NCI-H2081 treated with DMSO at 0.1 percent for 48 hours (cell line): ENCODE results near the gene FAM78B.

ENCODE experiments used
- DNase-seq: peaks from one replicate; lab custom pipeline; 2025; lab: John Stamatoyannopoulos, UW

The FAM78B gene

DNA sequence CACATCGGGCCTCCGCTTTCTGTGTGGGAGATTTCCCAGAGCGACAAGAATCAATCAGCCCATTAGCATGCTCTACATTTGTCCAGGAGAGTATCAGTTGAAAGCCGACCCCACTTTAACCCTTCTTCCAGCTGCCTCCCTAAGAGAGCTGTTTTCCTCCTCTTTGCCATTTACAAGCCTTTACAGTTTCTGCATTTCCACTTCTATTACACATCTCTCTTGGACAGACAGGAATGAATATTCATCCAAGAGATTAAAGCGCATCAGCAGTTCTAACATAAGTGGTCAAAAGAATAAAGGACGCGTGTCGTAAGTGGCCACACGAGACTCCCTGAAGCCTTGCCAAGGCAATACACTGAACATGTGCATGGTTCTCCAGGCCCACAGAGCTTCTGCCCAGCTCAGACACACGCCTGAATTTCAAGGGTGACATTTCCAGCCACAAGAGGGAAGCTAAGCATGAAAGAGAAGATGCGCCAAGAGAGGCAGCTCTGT is 47.3 kb downstream of the FAM78B start:
- DNase-seq: no peak

DNA sequence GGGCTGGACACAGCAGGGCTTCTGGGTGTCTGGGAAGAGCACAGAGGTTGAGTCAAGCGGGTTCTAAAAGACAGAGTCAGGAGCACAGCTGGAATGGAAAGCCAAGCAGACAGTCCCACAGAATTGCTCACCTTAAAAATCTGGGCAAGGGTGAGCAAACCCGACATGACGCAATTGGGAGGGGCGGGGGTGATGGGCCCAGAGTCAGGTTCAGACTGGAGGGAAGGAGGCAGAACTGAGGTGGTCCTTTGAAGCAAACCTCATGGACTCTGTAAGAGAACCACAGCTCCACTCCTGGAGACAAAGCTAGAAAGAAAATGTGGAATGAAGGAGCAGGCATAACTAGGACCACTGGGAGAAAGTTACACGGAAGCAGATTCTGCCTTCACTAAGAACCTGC is 49.0 kb downstream of the FAM78B start:
- no peak for DNase-seq

- no peak for DNase-seq
Observed at GRCh38 chr1:166116026-166116425, 50.8 kb downstream of the FAM78B start.

DNA sequence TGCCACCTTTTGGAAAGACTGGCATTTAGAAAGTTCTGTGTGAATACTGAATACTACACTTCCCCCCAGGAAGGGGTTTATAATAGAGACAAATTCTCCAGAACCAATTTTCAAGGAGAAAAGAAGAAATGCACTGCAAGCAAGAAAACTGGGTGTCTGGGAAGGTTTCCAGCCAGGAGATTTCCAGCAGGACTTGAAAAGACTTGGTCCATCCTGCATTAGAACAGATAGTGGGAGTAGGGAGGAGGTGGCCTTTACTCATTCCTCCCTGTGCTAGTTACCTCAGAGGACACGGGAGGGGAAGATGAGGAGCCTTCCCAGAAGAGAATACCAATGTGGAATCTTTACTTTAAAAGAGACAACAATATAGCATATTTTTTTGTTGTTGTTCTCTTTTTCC is 52.4 kb downstream of the FAM78B start:
- DNase-seq: no peak

DNA sequence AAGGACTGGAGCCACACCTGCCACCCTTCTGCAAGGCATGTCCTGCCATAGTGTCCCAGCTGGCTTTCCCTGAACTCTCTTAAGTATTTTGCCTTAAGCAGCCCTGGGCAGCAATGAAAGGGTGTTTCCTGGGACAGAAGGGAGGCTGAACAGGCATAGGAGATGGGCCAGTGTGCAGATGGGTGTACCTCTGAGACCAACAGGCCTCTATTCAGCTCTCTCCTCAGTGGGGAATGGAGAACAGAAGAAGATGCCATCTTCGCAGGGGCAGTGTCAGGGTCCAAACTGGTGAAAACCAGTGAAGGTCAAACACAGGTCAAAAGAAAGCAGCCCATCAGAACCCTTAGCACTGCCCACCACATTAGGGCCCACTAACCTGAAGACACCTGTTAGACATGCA is 53.2 kb downstream of the FAM78B start:
- DNase-seq: no peak

- no peak for DNase-seq
Observed at GRCh38 chr1:166113031-166113430, 53.8 kb downstream of the FAM78B start.

GRCh38 chr1:166112425-166112824 is 54.4 kb downstream of the FAM78B start:
- DNase-seq: no peak

DNA sequence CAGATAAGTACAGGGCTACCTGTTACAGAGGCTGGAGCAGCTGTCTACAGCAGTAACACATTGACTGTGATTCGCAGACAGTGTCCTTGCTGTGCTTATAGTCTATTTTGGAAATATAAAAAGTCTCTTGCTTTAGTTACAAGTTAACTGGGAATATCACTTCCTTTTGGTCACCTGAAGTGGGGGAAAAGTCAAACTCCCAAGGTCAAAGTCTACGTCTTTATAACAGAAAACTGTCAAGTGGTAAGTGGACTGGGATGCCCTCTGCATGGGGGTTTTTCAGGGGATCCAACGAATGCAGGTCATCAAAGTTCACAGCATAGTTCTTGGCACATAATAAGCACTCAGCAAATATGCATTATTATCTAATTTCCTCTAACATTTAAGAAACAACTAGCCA is 55.4 kb downstream of the FAM78B start:
- DNase-seq: no peak

GRCh38 chr1:166090244-166090643 is 76.6 kb downstream of the FAM78B start:
- no peak for DNase-seq

DNA sequence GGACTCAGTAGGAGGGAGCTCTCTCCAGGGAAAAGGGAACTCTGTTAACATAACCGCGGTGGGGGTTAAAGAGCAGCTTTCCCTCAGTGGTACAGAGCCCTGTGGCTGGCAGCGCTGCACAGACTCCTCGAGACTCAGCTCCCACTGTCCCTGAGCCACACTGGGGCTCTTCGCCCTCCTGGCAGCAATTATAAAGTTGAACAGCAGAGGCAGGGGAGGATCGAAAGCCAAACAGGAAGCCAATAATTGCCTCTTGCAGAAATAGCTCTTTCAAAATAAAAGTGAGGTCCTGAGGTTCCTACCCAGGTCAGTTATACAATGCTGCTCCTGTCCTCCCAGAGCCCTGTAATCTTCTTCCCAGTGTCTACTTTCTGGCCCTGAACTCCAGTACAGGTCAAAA is 77.0 kb downstream of the FAM78B start:
- DNase-seq: no peak

DNA sequence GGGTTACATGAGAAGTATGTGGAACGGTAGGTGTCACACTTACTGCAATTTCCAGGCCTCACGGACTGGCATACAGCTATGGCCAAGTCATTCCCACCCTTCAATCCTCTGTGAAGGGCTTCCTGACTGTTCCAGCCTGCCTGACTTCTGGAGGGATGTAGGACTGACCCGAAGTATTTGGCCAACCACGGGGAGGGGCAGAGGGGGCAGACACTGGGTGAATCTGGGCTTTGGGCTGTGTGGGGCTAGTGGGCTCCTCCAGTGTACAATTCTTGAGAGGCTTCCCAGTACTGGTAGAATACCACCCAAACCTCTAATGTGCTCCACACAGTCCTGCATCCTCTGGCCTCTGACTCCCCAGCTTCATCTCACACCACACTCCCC is 78.2 kb downstream of the FAM78B start:
- no peak for DNase-seq

DNA sequence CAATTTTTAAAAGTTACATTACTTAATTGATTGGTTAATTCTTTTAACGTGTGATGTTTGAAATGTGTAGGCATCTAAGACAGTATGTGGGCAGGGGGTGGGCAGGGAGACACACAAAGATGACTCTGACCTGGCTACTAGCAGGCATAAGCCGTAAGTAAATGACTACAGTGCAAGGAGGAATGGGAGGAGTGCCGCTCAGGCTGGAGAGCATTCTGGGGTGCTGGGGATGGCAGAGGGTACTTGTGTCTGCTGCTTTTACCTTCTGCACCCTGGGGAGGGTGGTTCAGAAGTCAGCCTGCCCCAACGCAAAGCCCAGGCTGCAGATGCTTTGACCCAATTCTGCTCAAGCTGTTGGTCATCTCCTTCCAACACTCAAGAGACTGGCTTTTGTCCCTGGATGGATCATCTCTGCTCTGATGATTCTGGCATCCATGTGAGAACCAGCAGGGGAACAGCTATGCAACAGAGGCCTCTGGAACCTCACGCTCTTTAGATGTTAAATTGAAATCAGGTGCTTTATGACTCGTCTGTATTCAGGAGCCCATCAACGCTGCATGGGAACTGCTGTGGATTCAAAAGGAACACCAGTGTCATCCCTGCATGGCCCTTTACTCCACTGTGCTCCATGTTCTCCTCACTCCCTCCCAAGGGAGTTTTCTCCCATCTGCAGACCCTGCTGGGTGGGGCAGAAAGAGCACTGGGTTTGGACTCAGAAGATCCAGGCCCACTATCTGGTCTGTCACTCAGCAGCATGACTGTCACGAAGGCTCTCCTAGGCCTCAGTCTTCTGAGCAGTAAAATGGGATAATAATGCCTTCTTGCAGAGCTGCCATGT is 78.8 kb downstream of the FAM78B start:
- DNase-seq: no peak

- DNase-seq: no peak
Observed at GRCh38 chr1:166086113-166086883, 80.5 kb downstream of the FAM78B start.

GRCh38 chr1:166084613-166085012 is 82.2 kb downstream of the FAM78B start:
- no peak for DNase-seq

- no peak for DNase-seq
Observed at GRCh38 chr1:166083887-166084286, 82.9 kb downstream of the FAM78B start.

GRCh38 chr1:166082601-166083000 is 84.2 kb downstream of the FAM78B start:
- DNase-seq: no peak

DNA sequence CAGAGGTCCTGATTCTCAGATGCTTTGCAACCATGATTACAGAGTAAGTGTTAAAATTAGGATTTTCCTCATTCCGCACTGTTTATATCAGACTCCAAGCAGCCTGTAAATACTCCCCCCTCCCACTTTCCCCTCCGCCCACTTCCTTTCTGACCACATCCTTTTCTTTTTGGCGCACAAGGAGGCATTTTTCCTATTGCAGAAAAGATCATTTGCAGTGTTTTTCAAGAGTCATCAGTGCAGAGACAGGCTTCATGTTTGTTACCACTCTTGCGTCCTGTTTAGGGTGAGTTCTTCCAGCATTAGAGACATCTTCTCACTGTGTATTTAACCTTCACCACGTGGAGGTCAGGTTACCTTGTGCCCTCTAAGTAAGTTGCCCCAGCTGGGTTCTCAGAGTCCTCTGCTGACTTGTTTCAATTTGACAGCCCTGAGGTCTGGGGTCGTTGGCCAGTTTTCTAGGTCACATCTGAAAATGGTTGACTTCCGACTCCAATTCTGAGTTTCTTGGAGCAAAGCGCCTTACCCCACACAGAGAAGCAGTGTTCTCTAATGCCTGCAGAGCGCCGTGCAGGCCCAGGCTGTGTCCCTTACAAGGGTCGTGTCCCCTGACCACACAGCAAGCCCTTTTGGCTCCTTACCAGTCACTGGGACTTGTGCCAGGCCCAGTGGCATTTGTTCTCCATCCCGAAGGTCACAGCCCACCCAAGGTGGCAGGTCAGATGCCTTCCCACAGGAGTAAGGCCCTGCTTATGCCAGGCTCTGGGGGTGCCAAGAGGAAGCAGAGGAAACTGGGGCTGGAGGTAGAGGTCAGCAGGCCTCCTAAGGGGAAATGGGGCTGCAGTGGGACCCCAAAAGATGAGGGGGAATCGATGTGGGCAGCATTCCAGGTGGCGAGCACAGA is 85.6 kb downstream of the FAM78B start:
- DNase-seq: no peak

DNA sequence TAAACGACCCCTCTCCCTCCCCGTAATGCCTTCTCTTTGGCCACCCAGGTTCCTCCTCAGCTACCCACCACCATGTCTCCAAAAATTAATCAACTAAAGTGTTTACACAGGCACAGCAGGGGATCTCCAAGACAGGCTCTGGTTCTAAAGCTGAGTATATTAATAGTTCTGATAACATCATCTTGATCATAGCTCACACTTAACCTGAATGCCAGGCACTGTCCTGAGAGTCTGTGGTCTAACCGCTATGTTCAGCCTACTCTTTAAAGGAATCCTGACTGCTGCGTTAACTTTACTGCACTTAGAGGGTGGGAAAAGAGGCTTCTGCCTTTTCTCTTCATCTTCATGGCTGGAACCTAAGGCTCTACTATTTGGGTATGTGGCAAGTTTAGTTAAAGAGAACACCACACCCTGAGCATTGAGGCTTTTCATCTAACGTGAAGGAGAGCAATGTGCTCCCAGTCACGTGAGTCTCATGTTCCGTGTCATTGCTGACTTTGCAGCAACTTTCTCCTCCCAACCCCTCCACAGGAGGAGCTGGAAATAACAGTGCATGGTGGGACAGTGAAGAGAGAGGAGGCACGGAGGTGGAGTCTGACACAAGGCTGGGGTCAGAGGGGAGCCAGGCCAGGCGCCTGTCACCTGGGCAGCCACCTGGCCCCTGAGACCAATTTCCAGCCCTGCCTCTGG is 86.4 kb downstream of the FAM78B start:
- DNase-seq: no peak

- no peak for DNase-seq
Observed at GRCh38 chr1:166079276-166079675, 87.5 kb downstream of the FAM78B start.

- no peak for DNase-seq
Observed at GRCh38 chr1:166073489-166073888, 93.3 kb downstream of the FAM78B start.

DNA sequence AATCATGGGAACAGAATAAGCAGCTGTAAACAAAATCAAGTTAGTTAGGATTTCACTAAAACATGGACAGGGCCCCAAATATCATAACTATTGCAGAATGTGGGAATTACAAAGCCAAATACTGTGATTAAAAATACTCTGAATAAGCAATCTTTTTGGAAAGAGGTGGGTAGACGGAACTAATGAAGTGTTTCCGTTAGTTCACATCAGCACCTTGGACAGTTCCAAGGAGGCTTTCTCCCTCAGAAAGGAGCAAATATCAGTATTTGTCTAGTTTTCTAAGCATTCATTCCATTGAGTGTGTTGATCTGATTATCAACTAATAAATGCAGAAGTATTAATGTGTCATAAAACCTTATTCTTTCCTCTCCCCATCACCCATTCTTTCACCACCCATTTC is 97.4 kb downstream of the FAM78B start:
- DNase-seq: no peak

GRCh38 chr1:166066107-166066506 is 100.7 kb downstream of the FAM78B start:
- DNase-seq: no peak
